Rectal smooth muscle tissue (tissue), 1 donor: Measurements from ENCODE around the gene KIAA0513.

ENCODE experiments used
- H3K27ac ChIP-seq: one replicate; pipeline ENCODE4 v1.7.0; 2013; ENCODE audit warnings: low read depth, low read length, inconsistent platforms
- H3K27me3 ChIP-seq: one replicate; pipeline ENCODE4 v1.7.0; 2013; ENCODE audit warnings: low read length; ENCODE audit not compliant: control insufficient read depth, insufficient read depth
- H3K36me3 ChIP-seq: one replicate; pipeline ENCODE4 v1.7.0; 2013; ENCODE audit warnings: low read length; ENCODE audit not compliant: control insufficient read depth, insufficient read depth
- H3K4me1 ChIP-seq: one replicate; pipeline ENCODE4 v1.7.0; 2013; ENCODE audit warnings: low read length; ENCODE audit not compliant: control insufficient read depth, insufficient read depth
- H3K4me3 ChIP-seq: one replicate; pipeline ENCODE4 v1.7.0; 2013; ENCODE audit warnings: low read length
- H3K9ac ChIP-seq: one replicate; pipeline ENCODE4 v1.7.0; 2013; ENCODE audit warnings: low read length

The KIAA0513 gene

DNA sequence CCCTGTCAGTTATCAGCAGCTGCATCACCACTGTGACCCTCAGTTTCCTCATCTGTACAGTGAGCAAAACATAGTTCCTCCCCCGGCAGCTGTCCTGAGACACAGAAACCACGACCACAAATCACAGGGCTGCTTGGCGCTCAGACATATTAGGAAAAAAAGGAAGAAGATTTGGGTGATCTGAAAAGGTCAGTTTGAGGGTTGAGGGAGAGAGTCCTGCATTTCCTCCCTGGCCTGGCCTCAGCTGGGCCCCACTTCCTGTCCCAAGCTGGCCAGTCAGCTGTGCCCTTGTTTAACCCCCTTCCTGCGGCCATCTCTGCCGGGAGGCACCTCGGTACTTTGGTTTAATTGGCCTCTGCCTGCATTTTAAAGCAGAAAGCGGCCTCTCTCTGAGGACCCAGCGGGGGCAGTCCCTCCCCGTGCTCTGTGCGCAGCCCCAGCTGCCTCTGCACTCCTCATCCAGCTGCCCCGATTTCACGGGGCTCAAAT is 108.7 kb downstream of the KIAA0513 start:
- Histone ChIP-seq H3K4me3 (no peak overlapping the region), H3K4me1 (peaks cover 15% of the 10 kb centered on the region), H3K36me3 (no peaks in the 10 kb centered on the region), H3K9ac (no peak overlapping the region), H3K27ac (peak overlapping the region; percentile 80), H3K27me3 (no peaks in the 10 kb centered on the region)

DNA sequence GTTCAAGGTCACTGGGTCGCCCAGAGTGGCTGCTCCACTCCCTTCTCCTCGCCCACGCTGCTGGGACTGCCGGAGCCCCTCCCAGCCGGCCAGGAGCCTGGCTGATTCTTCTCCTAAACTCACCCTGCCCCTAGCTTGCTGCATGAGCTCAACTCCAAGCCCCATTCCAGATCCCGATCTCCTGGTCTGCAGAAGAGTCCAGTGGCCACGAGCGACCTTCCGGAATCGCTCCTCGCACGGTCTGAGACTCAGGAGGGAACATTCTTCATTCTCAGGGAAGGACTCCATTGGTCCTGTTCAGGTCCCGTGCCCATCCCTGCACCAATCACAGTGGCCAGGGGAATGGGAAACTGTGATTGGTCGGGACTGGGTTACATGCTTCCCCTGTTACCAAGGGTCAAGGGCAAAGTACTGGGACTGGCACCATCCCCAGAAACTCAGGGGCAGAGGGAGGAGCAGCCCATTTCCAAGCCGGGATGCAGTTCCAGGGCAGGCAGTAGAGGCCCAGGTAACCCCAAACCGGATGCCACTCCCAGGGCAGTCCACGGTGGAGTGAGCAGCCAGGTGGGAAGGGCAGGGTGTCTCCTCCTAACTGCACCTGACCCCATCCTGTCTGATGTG is 109.2 kb downstream of the KIAA0513 start:
- peak overlapping the region; percentile 80 for H3K27ac ChIP-seq
- H3K4me3 ChIP-seq: peak overlapping the region; percentile 58
- H3K9ac ChIP-seq: no peak overlapping the region
- H3K27me3 ChIP-seq: no peaks in the 10 kb centered on the region
- H3K4me1 ChIP-seq: peaks cover 15% of the 10 kb centered on the region
- H3K36me3 ChIP-seq: no peaks in the 10 kb centered on the region

DNA sequence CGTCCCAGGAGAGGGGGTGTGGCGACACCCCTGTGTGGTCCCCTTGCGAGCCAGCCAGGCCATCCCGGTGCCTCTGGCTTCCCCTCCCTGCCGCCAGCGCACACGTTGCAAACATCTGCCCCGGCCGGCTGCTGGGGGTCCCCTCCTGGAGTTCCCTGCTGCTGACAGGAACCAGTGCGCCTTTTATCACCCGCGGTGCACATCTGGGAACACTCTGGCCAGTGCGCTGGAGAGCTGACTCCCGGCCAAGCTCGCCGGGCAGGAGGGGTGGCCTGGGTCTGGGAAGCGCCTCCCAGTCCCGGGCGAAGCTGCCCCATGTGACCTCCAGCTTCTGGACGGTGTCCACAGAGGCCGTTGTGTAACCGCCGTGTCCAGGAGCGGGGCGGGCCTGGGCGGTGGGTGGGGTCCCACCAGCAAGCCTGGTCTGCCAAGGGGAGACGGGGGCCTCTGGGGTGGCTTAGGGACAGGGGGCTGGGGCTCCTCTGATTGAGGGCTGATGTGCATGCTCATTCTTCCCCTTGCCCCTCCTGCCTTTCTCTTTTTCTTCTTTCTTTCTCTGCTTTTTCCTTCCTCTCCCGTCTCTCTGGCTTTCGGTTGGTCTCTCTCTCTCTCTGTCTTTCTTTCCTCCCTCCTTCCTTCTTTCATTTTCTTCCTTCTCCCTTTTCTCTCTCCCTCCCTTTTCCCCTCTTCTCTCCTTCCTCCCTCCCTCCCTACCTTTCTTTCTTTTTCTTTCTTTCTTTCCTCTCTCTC is 109.9 kb downstream of the KIAA0513 start:
- Histone ChIP-seq H3K4me1 (peaks cover 15% of the 10 kb centered on the region), H3K27me3 (no peaks in the 10 kb centered on the region), H3K4me3 (peak overlapping the region; percentile 58), H3K27ac (peak overlapping the region; percentile 80), H3K9ac (no peak overlapping the region), H3K36me3 (no peaks in the 10 kb centered on the region)

DNA sequence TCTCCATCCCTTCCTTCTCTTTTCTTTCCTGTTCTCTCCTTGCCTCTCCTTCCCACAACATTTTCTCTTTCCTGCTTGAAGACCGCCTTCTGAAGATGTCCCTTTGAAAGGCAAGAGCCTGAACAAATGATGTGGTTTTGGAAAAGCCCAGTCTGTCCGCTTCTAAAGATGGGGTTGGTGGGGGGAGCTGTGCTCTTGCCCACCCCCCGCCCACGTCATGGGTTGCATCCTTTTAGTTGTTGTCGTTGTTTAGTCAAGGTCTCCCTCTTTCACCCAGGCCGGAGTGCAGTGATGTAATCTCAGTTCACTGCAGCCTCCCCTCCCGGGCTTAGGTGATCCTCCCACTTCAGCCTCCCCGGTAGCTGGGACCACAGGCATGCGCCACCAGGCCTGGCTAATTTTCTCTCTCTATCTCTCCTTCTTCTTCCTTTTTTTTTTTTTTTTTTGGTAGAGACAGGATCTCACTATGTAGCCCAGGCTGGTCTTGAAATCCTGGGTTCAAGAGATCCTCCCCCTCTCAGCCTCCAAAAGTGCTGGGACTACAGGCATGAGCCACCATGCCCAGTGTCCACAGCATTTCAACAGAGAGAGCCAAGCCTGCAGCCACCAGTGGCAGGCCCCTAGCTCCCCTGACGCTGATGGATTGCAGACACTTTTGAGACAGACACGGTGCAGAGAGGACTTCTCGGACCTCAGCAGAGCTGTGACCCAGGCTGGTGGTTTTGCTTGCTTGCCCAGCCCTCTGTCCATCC is 110.7 kb downstream of the KIAA0513 start:
- H3K4me1 ChIP-seq: peaks cover 15% of the 10 kb centered on the region
- H3K4me3 ChIP-seq: peak overlapping the region; percentile 58
- no peaks in the 10 kb centered on the region for H3K27me3 ChIP-seq
- peak overlapping the region; percentile 80 for H3K27ac ChIP-seq
- no peaks in the 10 kb centered on the region for H3K36me3 ChIP-seq
- no peak overlapping the region for H3K9ac ChIP-seq

DNA sequence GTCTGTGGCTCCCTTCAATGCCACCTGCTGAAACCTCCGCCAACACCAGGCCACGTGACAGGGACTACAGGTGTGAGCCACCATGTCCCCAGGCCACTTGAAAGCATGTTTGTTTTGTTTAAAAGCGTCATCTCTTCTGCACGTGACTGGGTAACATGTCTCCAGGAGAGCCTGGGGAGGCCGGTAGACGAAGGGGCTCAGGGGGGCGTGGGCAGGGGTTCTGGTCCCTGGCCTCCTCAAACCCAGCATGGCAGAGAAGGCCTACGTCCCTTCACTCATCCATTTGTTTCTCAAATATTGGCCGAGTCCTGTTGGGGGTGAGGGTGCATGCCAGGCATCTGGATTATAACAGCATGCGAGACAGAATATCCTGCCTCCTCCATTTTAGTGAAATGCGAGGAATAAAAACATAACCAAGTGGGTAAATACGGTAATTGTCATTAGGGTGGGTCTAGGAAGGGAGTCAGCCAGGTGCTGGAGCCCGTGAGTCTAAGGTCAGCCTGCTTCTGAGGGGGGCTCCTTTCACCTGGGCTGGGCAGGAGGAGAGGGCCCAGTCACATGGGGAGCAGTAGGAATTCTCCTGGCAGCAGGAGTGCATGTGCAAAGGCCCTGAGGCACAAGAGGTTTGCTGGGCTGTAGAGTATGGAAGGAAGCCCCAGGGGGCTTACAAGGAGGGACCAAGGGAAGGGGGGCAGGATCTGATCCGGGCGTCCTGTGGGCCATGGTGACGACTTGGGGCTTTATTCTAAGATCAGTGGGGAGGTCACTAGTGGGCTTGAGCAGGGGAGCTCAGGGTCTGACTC is 111.4 kb downstream of the KIAA0513 start:
- Histone ChIP-seq H3K4me3 (no peak overlapping the region), H3K27me3 (no peaks in the 10 kb centered on the region), H3K36me3 (no peaks in the 10 kb centered on the region), H3K4me1 (peaks cover 15% of the 10 kb centered on the region), H3K9ac (no peak overlapping the region), H3K27ac (no peak overlapping the region)

DNA sequence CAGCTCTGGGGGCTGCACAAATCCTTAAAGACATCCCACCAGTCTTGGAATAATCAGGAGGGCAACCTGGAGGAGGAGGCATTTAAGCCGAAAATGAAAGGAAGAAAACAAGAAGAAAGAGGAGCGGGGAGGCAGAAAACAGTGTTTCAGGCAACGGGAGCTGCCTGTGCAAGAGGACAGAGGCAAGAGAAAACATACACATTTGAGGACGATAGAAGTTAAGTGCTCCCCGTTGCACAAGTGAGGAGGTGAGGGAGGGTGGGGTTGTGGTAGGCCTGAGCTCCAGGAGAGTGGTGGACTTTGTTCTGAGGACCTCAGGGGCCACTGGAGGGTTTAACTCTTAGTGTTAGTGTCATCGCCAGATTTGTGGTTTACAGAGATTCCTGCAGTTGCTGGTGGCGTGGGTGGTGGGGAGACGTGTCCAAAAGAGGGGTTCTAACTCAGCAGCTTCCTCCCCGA is 112.3 kb downstream of the KIAA0513 start:
- H3K36me3 ChIP-seq: no peaks in the 10 kb centered on the region
- no peak overlapping the region for H3K9ac ChIP-seq
- H3K4me3 ChIP-seq: no peak overlapping the region
- H3K27me3 ChIP-seq: no peaks in the 10 kb centered on the region
- peaks cover 15% of the 10 kb centered on the region for H3K4me1 ChIP-seq
- no peak overlapping the region for H3K27ac ChIP-seq

DNA sequence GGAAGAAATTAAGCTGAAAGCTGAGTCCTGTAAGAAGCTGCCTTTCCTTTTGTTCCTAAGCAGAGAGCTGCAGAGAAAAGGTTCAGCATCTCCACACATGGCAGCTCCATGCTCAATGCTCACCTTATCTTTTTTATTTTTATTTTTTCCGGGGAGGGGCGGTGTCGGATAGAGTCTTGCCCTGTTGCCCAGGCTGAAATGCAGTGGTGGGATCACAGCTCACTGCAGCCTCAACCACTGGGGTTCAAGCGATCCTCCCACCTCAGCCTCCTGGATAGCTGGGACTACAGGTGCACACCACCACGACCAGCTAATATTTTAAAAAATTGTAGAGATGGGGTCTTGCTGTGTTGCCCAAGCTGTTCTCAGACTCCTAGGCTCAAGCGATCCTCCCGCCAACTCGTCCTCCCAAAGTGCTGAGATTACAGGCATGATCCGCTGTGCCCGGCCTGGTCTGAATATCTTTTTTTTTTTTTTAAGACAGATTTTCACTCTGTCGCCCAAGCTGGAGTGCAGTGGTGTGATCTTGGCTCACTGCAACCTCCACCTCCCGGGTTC is 112.9 kb downstream of the KIAA0513 start:
- no peak overlapping the region for H3K4me3 ChIP-seq
- H3K4me1 ChIP-seq: peaks cover 15% of the 10 kb centered on the region
- H3K27ac ChIP-seq: no peak overlapping the region
- H3K9ac ChIP-seq: no peak overlapping the region
- H3K36me3 ChIP-seq: no peaks in the 10 kb centered on the region
- H3K27me3 ChIP-seq: no peaks in the 10 kb centered on the region

DNA sequence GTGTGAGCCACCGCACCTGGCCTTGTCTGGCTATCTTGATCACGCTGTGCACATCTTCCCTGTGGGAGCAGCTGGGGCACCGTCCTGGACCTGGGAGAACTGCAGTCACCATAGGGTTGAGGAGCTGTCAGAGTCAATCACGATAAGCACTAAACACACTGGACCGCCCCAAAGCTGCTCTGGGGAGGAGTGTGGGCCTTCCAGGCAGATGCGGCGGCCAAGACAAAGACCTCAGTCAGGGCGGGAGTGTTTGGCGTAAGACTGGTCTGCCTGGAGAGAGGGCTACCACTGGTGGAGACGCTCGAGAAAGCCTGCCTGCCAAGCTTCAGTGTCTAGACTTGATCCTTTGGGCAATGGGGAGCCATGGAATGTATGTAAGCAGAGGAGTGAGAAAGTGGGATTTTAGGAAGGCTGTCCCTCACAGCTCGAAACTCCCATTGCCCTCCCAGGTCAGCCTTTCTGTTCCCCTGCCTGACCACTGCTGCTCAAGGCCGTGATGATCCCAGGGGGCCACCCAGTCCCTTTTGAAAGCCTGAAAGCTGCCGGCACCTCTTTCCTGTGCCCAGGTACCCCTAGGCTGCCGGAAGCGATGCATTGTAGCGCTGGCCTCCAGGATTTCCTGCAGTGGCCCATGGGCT is 114.0 kb downstream of the KIAA0513 start:
- Histone ChIP-seq H3K4me3 (no peak overlapping the region), H3K36me3 (no peaks in the 10 kb centered on the region), H3K27ac (no peak overlapping the region), H3K9ac (no peak overlapping the region), H3K4me1 (peaks cover 9% of the 10 kb centered on the region), H3K27me3 (no peaks in the 10 kb centered on the region)

DNA sequence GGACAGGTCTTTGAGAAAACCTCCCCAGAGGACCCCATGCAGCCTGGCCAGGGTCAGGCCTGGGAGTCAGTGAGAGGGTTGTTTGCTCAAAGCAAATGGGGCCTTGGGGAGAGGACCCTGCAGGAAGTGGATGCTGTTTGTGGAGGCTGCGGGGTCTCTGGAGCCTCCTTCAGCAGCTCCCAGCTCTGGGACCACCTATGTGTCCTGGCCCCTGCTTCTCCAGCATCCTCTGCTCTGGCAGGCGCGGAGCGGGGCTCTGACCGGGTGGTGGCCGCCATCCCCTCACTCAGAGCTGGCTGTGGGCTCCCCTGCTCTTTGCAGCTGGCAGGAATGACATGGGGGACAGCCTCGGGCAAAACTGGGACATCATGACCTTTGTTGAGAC is 114.5 kb downstream of the KIAA0513 start:
- no peak overlapping the region for H3K27ac ChIP-seq
- H3K4me1 ChIP-seq: peaks cover 10% of the 10 kb centered on the region
- no peaks in the 10 kb centered on the region for H3K27me3 ChIP-seq
- no peak overlapping the region for H3K9ac ChIP-seq
- no peaks in the 10 kb centered on the region for H3K36me3 ChIP-seq
- no peak overlapping the region for H3K4me3 ChIP-seq

DNA sequence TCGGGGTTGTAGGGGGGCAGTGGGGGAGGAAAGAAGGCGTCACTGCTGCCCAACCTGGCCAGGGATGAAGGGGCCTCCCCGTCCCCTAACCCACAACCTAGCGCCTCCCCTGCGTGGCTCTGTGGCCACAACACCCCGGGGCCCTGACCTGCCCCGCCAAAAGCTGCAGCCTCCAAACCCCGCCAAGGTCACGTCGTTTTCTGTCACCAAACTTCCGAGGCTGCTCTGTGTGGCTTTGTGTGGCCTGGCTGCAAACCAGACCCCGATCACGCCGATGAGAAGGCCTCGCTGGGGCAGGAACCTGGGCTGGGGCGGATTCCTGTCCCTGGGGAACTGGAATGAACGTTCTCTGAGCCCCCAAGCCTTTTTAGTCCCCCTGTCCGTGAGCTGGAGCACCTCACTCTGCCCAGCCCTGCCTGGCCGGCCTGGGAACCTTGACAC is 115.2 kb downstream of the KIAA0513 start:
- Histone ChIP-seq H3K36me3 (no peaks in the 10 kb centered on the region), H3K9ac (no peak overlapping the region), H3K4me3 (no peak overlapping the region), H3K4me1 (peaks cover 10% of the 10 kb centered on the region), H3K27me3 (no peaks in the 10 kb centered on the region), H3K27ac (no peak overlapping the region)
